Glomerular visceral epithelial cell (primary cell): Measurements from ENCODE around the gene PPM1H.
"Not testable (repeated sequence)": the region's sequence is repeated elsewhere in the genome, so short reads cannot be mapped to it uniquely, and the experiment has no call there.

Source experiments
- DNase-seq: peaks from one replicate; pipeline ENCODE4 v3.0.0-alpha.2; 2016; ENCODE audit errors: extremely low spot score

The PPM1H gene

GRCh38 chr12:62934799-62935674 lies at the start of gene PPM1H:
PPM1H (minus strand) TSS chr12:62935150; CDS start chr12:62934736, 414 bp downstream.
- DNase-seq: peak; percentile 77

GRCh38 chr12:62983594-62983993 lies 48.6 kb upstream of the PPM1H start:
- no peak for DNase-seq

- no peak for DNase-seq
Measured at GRCh38 chr12:62978768-62979167, 43.8 kb upstream of the PPM1H start.

GRCh38 chr12:62977883-62978282 lies 42.9 kb upstream of the PPM1H start:
- no peak for DNase-seq

- DNase-seq: no peak
Measured at GRCh38 chr12:62977418-62977817, 42.5 kb upstream of the PPM1H start.

- DNase-seq: no peak
Measured at GRCh38 chr12:62976110-62976662, 41.2 kb upstream of the PPM1H start.

- no peak for DNase-seq
Measured at GRCh38 chr12:62971769-62972525, 37.0 kb upstream of the PPM1H start.

GRCh38 chr12:62969695-62970094 lies 34.7 kb upstream of the PPM1H start:
- DNase-seq: no peak

GRCh38 chr12:62967701-62968100 lies 32.8 kb upstream of the PPM1H start:
- DNase-seq: no peak

GRCh38 chr12:62966990-62967506 lies 32.1 kb upstream of the PPM1H start:
- no peak for DNase-seq

- not testable (repeated sequence) for DNase-seq
Measured at GRCh38 chr12:62966446-62966989, 31.6 kb upstream of the PPM1H start.

- DNase-seq: not testable (repeated sequence)
Measured at GRCh38 chr12:62965700-62966099, 30.8 kb upstream of the PPM1H start.

- not testable (repeated sequence) for DNase-seq
Measured at GRCh38 chr12:62965242-62965641, 30.3 kb upstream of the PPM1H start.

- DNase-seq: no peak
Measured at GRCh38 chr12:62963486-62964041, 28.6 kb upstream of the PPM1H start.

GRCh38 chr12:62960324-62960723 lies 25.4 kb upstream of the PPM1H start:
- DNase-seq: no peak

- no peak for DNase-seq
Measured at GRCh38 chr12:62959745-62960144, 24.8 kb upstream of the PPM1H start.

- no peak for DNase-seq
Measured at GRCh38 chr12:62957233-62957953, 22.4 kb upstream of the PPM1H start.

GRCh38 chr12:62955678-62956077 lies 20.7 kb upstream of the PPM1H start:
- DNase-seq: no peak

GRCh38 chr12:62950317-62950716 lies 15.4 kb upstream of the PPM1H start:
- no peak for DNase-seq

- DNase-seq: no peak
Measured at GRCh38 chr12:62948123-62948522, 13.2 kb upstream of the PPM1H start.

- no peak for DNase-seq
Measured at GRCh38 chr12:62947364-62947763, 12.4 kb upstream of the PPM1H start.
